Tibial nerve (tissue), 4 donors: ENCODE measurements around the gene TTC9B. TPM values are rescaled to one million over a fixed set of nuclear protein-coding genes. Genes with fewer than 3 reads are reported as not detected.
"Not testable (repeated sequence)": the region's sequence is repeated elsewhere in the genome, so short reads cannot be mapped to it uniquely, and the experiment has no call there.

ENCODE experiments used
- DNase-seq, 2 donors: peaks; one replicate each; pipeline ENCODE4 v3.0.0-alpha.2; 2019; ENCODE audit warnings: low spot score in 2 of 2
- H3K27ac ChIP-seq, 4 donors: fragments of 200-600 bp; sonication (generic) in 3 of 4; one replicate each; pipeline ENCODE4 v1.5.1; 2017 to 2019; ENCODE audit warnings: mild to moderate bottlenecking in 1 of 4
- H3K27me3 ChIP-seq, 2 donors: fragments of 200-600 bp; sonication (generic) in 1 of 2; one replicate each; pipeline versions ENCODE4 v1.5.1 to v1.6.0; 2017 to 2019
- H3K36me3 ChIP-seq, 3 donors: fragments of 200-600 bp; sonication (generic); one replicate each; pipeline ENCODE4 v1.5.1; 2018 to 2019
- H3K4me1 ChIP-seq, 4 donors: fragments of 200-600 bp; sonication (generic) in 3 of 4; one replicate each; pipeline ENCODE4 v1.5.1; 2017 to 2019
- H3K4me3 ChIP-seq, 4 donors: fragments of 200-600 bp; sonication (generic) in 3 of 4; one replicate each; pipeline ENCODE4 v1.5.1; 2017 to 2019; ENCODE audit warnings: mild to moderate bottlenecking in 1 of 4, moderate library complexity in 1 of 4
- H3K9me3 ChIP-seq, 4 donors: fragments of 200-600 bp; sonication (generic) in 3 of 4; one replicate each; pipeline ENCODE4 v1.5.1; 2017 to 2019
- EP300 ChIP-seq, 2 donors: sonication (generic); formaldehyde crosslinking; IDR thresholded peaks; one replicate each; pipeline ENCODE4 v1.6.1; 2017; ENCODE audit warnings: antibody characterized with exemption in 2 of 2, mild to moderate bottlenecking in 1 of 2
- POLR2A ChIP-seq, 2 donors: fragments of 450-650 bp; IDR thresholded peaks; one replicate each; pipeline ENCODE4 v1.6.1; 2017; ENCODE audit warnings: antibody characterized with exemption in 2 of 2, mild to moderate bottlenecking in 2 of 2, moderate library complexity in 2 of 2
- WGBS, 2 donors: methylation state at CpG; one replicate each; pipeline ENCODE4 v1.1.5; 2018; 5-methylcytosine and 5-hydroxymethylcytosine counted together
- total RNA-seq, 4 donors: library from RNA; depleted of rRNA; stranded (reverse); fragments of >200 nt; gene quantifications; one replicate each; pipeline ENCODE4 v1.1.0, GENCODE V29; 2016
- TF ChIP-seq, protein P1 (sequence below), 5 experiments: fragments of 200-600 bp in 3 of 5; fragments of 450-650 bp in 2 of 5; sonication (generic) in 3 of 5; IDR thresholded peaks; one replicate each; pipeline ENCODE4 v1.5.1; 2016 to 2019; ENCODE audit warnings: antibody characterized with exemption in 5 of 5, mild to moderate bottlenecking in 3 of 5, moderate library complexity in 2 of 5

TTC9B gene
- total RNA-seq, 4 donors from 2014 or later: 0.84 TPM; not detected in 3

DNA sequence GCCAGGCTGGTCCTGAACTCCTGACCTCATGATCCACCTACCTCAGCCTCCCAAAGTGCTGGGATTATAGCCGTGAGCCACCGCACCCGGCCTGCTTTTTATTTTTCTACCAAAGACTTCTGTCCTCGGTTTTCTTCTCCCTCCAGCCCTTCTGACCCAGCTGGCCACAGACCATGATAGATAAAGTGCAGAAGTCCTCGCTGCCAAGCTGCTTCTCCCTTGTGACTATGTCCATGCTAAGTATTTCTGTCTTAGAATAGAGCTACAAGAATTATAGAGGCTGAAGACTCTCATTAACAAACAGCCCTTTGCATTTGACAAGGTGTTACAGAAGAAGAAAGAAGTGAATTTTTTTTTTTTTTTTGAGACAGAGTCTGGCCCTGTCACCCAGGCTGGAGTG lies 42.4 kb downstream of the TTC9B start:
- 69 to 73% methylated on average over 5 of the region's 5 CpGs for WGBS, 2 donors
- TF ChIP-seq EP300 (IDR thresholded peaks at IDR 0.05): no peak
- TF ChIP-seq, protein P1, sequence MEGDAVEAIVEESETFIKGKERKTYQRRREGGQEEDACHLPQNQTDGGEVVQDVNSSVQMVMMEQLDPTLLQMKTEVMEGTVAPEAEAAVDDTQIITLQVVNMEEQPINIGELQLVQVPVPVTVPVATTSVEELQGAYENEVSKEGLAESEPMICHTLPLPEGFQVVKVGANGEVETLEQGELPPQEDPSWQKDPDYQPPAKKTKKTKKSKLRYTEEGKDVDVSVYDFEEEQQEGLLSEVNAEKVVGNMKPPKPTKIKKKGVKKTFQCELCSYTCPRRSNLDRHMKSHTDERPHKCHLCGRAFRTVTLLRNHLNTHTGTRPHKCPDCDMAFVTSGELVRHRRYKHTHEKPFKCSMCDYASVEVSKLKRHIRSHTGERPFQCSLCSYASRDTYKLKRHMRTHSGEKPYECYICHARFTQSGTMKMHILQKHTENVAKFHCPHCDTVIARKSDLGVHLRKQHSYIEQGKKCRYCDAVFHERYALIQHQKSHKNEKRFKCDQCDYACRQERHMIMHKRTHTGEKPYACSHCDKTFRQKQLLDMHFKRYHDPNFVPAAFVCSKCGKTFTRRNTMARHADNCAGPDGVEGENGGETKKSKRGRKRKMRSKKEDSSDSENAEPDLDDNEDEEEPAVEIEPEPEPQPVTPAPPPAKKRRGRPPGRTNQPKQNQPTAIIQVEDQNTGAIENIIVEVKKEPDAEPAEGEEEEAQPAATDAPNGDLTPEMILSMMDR (IDR thresholded peaks at IDR 0.05): no peak
- no peak for TF ChIP-seq POLR2A (IDR thresholded peaks at IDR 0.05)
- H3K4me3 ChIP-seq: no peak overlapping the region
- H3K4me1 ChIP-seq: no peaks in the 10 kb centered on the region
- no peak for DNase-seq
- no peak overlapping the region for H3K27ac ChIP-seq
- H3K36me3 ChIP-seq: no peaks in the 10 kb centered on the region
- H3K9me3 ChIP-seq: no peaks in the 10 kb centered on the region
- no peaks in the 10 kb centered on the region for H3K27me3 ChIP-seq

- no peak for DNase-seq
- H3K27ac ChIP-seq: no peak overlapping the region
- no peaks in the 10 kb centered on the region for H3K27me3 ChIP-seq
- TF ChIP-seq POLR2A (IDR thresholded peaks at IDR 0.05): no peak
- TF ChIP-seq EP300 (IDR thresholded peaks at IDR 0.05): no peak
- TF ChIP-seq, protein P1 (IDR thresholded peaks at IDR 0.05): no peak
- H3K4me1 ChIP-seq: no peaks in the 10 kb centered on the region
- 57 to 71% methylated on average over 4 of the region's 4 CpGs for WGBS, 2 donors
- no peaks in the 10 kb centered on the region for H3K9me3 ChIP-seq
- H3K4me3 ChIP-seq: no peak overlapping the region
- H3K36me3 ChIP-seq: no peaks in the 10 kb centered on the region
These were observed 44.1 kb downstream of the TTC9B start for GRCh38 chr19:40174092-40174491.

DNA sequence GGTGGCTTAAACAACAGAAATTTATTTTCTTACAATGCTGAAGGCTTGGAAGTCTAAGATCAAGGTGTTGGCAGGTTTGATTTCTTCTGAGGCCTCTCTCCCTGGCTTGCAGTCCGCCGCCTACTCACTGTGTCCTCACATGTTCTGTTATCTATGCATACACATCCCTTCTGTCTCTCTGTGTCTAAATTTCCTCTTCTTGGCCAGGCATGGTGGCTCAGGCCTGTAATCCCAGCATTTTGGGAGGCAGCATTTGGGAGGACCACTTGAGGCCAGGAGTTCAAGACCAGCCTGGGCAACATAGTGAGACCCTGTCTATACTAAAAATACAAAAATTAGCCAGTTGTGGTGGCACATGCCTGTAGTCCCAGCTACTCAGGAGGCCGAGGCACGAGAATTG lies 46.9 kb downstream of the TTC9B start:
- not testable (repeated sequence) for H3K27ac ChIP-seq, H3K9me3 ChIP-seq, H3K27me3 ChIP-seq, H3K4me3 ChIP-seq, H3K4me1 ChIP-seq, DNase-seq, H3K36me3 ChIP-seq
- 83 to 92% methylated on average over 4 of the region's 4 CpGs for WGBS, 2 donors

GRCh38 chr19:40170303-40170989 lies 47.7 kb downstream of the TTC9B start:
- not testable (repeated sequence) for H3K27me3 ChIP-seq, DNase-seq, H3K9me3 ChIP-seq, H3K4me3 ChIP-seq, H3K27ac ChIP-seq, H3K36me3 ChIP-seq, H3K4me1 ChIP-seq
- WGBS, 2 donors: 85 to 90% methylated on average over 24 to 29 of the region's 39 CpGs

GRCh38 chr19:40169482-40170302 lies 48.5 kb downstream of the TTC9B start:
- not testable (repeated sequence) for H3K36me3 ChIP-seq, H3K27ac ChIP-seq, H3K27me3 ChIP-seq, H3K9me3 ChIP-seq, H3K4me1 ChIP-seq, H3K4me3 ChIP-seq, DNase-seq
- 75 to 79% methylated on average over 18 to 28 of the region's 30 CpGs for WGBS, 2 donors

Other genes with a start within 250 kb of the TTC9B start
- 10 to 100 TPM; 49.4 to 91.8 (median 69.5) TPM for gene PSMC4, start 247.2 kb downstream of the TTC9B start, total RNA-seq
- gene ZNF546, start 221.3 kb downstream of the TTC9B start, total RNA-seq: 10 to 100 TPM in 2 of 4 donors, 1 to 10 TPM in 2; 4.2 to 13.3 (median 9.0) TPM
- 10 to 100 TPM; 14.6 to 33.9 (median 17.0) TPM for gene ZNF780B, start 162.2 kb downstream of the TTC9B start, total RNA-seq
- gene ZNF780A, start 127.4 kb downstream of the TTC9B start, total RNA-seq: 10 to 100 TPM in 3 of 4 donors, 1 to 10 TPM in 1; 9.6 to 15.7 (median 13.0) TPM
- gene MAP3K10, start 27.0 kb downstream of the TTC9B start, total RNA-seq: 10 to 100 TPM; 12.7 to 24.6 (median 13.9) TPM
- gene CCNP, start 8.3 kb upstream of the TTC9B start, total RNA-seq: 1 to 10 TPM in 1 of 4 donors, not detected in 3; 2.7 TPM
- 100 to 1,000 TPM in 3 of 4 donors, 10 to 100 TPM in 1; 93.3 to 161 (median 121) TPM for gene AKT2, start 67.0 kb upstream of the TTC9B start, total RNA-seq
- gene C19orf47, start 130.0 kb upstream of the TTC9B start, total RNA-seq: 10 to 100 TPM in 3 of 4 donors, 1 to 10 TPM in 1; 4.7 to 27.0 (median 12.8) TPM
- 100 to 1,000 TPM; 259 to 352 (median 281) TPM for gene PLD3, start 130.3 kb upstream of the TTC9B start, total RNA-seq
- gene HIPK4, start 171.8 kb upstream of the TTC9B start, total RNA-seq: under 1 TPM in 2 of 4 donors, not detected in 2; 0.39 to 0.60 TPM
- gene PRX, start 195.0 kb upstream of the TTC9B start, total RNA-seq: 100 to 1,000 TPM; 454 to 667 (median 548) TPM
- 10 to 100 TPM; 18.9 to 22.2 (median 20.4) TPM for gene SERTAD1, start 207.6 kb upstream of the TTC9B start, total RNA-seq
- gene SERTAD3, start 226.0 kb upstream of the TTC9B start, total RNA-seq: 10 to 100 TPM; 15.6 to 23.4 (median 19.9) TPM
- gene BLVRB, start 247.4 kb upstream of the TTC9B start, total RNA-seq: 100 to 1,000 TPM; 219 to 299 (median 244) TPM
- 10 to 100 TPM; 14.9 to 24.0 (median 19.7) TPM for gene SPTBN4, start 248.6 kb upstream of the TTC9B start, total RNA-seq